Stimulated activated CD4-positive, alpha-beta T cell treated with anti-CD3 and anti-CD28 coated beads, Interleukin-15, amount 100 ng/mL, for 1 hour (primary cell): Measurements from ENCODE around the gene PNPO.

Experiments used
- DNase-seq, 2 donors: peaks; one replicate each; pipeline ENCODE4 v3.0.0-alpha.2; 2020; ENCODE audit warnings: low read depth in 1 of 2, low spot score in 1 of 2

PNPO gene

DNA sequence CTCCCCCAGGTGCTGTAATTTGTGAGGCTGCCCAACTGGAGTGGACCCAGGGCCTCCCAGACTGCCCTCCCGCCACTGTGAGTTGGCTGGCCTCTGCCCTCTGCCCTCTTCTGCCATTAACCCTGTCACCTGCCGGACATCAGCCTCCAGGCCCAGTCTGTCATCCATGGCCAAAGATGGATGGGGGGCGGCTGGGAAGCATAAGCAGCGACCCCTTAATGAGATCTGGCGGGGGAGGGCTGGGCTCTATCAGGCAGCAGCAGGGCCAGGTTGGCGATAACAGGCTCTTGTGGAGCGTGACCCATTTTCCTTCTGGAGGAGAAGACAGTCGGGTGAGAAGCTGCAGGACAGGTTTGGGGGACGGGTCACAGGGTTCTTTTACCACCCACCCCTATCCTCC, 54.8 kb downstream of the PNPO start:
- DNase-seq = no peak

DNA sequence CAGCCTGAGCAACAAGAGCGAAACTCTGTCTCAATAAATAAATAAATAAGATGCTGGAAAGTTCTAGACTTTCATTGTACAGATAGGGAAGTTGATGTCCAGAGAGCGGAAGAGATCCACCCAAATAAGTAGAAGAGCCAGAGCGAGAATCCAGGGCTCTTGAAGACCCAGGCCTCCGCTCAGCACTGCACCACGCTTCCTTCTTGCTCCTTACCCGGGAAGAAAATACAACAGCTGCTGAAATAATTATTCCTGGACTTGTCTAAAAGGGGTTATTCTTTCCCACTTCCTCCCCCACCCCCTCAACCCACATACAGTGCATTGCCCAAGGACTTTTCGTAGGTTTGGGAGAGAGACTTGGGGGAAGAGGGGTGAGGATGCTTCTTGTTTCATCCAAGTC, 56.2 kb downstream of the PNPO start:
- DNase-seq = no peak

DNA sequence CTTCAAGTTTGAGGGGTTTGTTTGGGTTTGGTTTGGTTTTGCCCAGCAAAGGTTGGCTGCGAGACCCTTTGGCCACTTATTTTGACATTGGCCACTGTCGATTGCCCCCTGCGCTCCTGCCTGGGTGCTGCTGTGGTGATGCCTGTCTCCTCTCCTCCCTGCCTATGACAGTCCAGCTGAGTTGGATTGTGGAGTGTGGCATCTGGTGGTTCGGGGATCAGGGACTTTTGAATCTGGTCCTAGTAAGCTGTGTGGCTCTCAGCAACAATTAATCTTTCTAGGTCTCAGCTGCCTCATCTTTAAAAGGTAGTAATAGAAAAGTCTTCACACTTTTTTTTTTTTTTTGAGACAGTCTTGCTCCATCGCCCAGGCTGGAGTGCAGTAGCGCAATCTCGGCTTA, 56.7 kb downstream of the PNPO start:
- no peak for DNase-seq
